Neural progenitor cell (in vitro differentiated cells): ENCODE results near the gene KRTAP10-4. TPM values are rescaled to one million over a fixed set of nuclear protein-coding genes. Genes with fewer than 3 reads are reported as not detected.
"Not testable (repeated sequence)": the region's sequence is repeated elsewhere in the genome, so short reads cannot be mapped to it uniquely, and the experiment has no call there.

ENCODE experiments used
- DNase-seq: peaks from one replicate; pipeline ENCODE4 v3.0.0-alpha.2; 2016; ENCODE audit warnings: low spot score
- H2AFZ ChIP-seq: fragments of 200-600 bp; sonication (generic); replicated peaks from 2 replicates; pipeline ENCODE4 v1.6.1; 2016; ENCODE audit warnings: antibody characterized with exemption
- H3F3A ChIP-seq: fragments of 200-600 bp; sonication (generic); 2 replicates; pipeline ENCODE4 v1.6.1; 2016; ENCODE audit warnings: antibody characterized with exemption, low read depth
- H3K27ac ChIP-seq: fragments of 200-600 bp; sonication (generic); 2 replicates; pipeline ENCODE4 v1.5.1; 2016; ENCODE audit warnings: mild to moderate bottlenecking
- H3K27me3 ChIP-seq: fragments of 200-600 bp; sonication (generic); 2 replicates; pipeline ENCODE4 v1.6.1; 2016; ENCODE audit warnings: mild to moderate bottlenecking, moderate library complexity
- H3K36me3 ChIP-seq: fragments of 200-600 bp; sonication (generic); 2 replicates; pipeline ENCODE4 v1.5.1; 2016
- H3K4me1 ChIP-seq: fragments of 200-600 bp; sonication (generic); 2 replicates; pipeline ENCODE4 v1.6.1; 2016; ENCODE audit warnings: mixed run types
- H3K4me2 ChIP-seq: fragments of 200-600 bp; sonication (generic); 2 replicates; pipeline ENCODE4 v1.6.1; 2016
- H3K4me3 ChIP-seq: fragments of 200-600 bp; sonication (generic); 2 replicates; pipeline ENCODE4 v1.5.1; 2016
- H3K79me2 ChIP-seq: fragments of 200-600 bp; sonication (generic); 2 replicates; pipeline ENCODE4 v1.6.1; 2016; ENCODE audit warnings: low read depth
- H3K9ac ChIP-seq: fragments of 200-600 bp; sonication (generic); 2 replicates; pipeline ENCODE4 v1.6.1; 2016
- H3K9me3 ChIP-seq: fragments of 200-600 bp; sonication (generic); 2 replicates; pipeline ENCODE4 v1.5.1; 2016; ENCODE audit warnings: low read depth
- H4K20me1 ChIP-seq: fragments of 200-600 bp; sonication (generic); 2 replicates; pipeline ENCODE4 v1.6.1; 2016; ENCODE audit warnings: low read depth
- H3K27ac Mint-ChIP-seq: 3 replicates; pipeline ENCODE4 v1.8.0; 2021; ENCODE audit warnings: mixed read lengths
- H3K27me3 Mint-ChIP-seq: 2 replicates; pipeline ENCODE4 v1.8.0; 2022; ENCODE audit warnings: low read depth, mild to moderate bottlenecking, inconsistent platforms, moderate library complexity, mixed read lengths; ENCODE audit not compliant: insufficient read depth
- H3K36me3 Mint-ChIP-seq: 3 replicates; pipeline ENCODE4 v1.8.0; 2021; ENCODE audit warnings: mixed read lengths
- H3K4me1 Mint-ChIP-seq: 3 replicates; pipeline ENCODE4 v1.8.0; 2021; ENCODE audit warnings: mixed read lengths
- H3K4me3 Mint-ChIP-seq: 3 replicates; pipeline ENCODE4 v1.8.0; 2021; ENCODE audit warnings: mild to moderate bottlenecking, moderate library complexity, mixed read lengths
- H3K9me3 Mint-ChIP-seq: 3 replicates; pipeline ENCODE4 v1.8.0; 2020; ENCODE audit warnings: mixed read lengths
- CTCF ChIP-seq: fragments of 200-600 bp; sonication (generic); IDR thresholded peaks from 2 replicates; pipeline ENCODE4 v1.5.1; 2017; ENCODE audit warnings: antibody characterized with exemption, mild to moderate bottlenecking
- EZH2 ChIP-seq: fragments of 200-600 bp; sonication (generic); IDR thresholded peaks from 2 replicates; pipeline ENCODE4 v1.6.1; 2017; ENCODE audit warnings: antibody characterized with exemption, mild to moderate bottlenecking, moderate library complexity
- EZH2phosphoT487 ChIP-seq: fragments of 200-600 bp; sonication (generic); IDR thresholded peaks from 2 replicates; pipeline ENCODE4 v1.6.1; 2017; ENCODE audit warnings: antibody characterized with exemption
- total RNA-seq: library from RNA; depleted of rRNA; stranded (reverse); fragments of >200 nt; gene quantifications from 2 replicates; pipeline ENCODE4 v1.2.3, GENCODE V29; 2015; ENCODE audit warnings: low replicate concordance

Gene KRTAP10-4, protein sequence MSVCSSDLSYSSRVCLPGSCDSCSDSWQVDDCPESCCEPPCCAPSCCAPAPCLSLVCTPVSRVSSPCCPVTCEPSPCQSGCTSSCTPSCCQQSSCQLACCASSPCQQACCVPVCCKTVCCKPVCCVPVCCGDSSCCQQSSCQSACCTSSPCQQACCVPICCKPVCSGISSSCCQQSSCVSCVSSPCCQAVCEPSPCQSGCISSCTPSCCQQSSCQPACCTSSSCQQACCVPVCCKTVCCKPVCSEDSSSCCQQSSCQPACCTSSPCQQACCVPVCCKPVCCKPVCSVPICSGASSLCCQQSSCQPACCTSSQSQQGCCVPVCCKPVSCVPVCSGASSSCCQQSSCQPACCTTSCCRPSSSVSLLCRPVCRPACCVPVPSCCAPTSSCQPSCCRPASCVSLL
- total RNA-seq, result not detected in 2 replicates

DNA sequence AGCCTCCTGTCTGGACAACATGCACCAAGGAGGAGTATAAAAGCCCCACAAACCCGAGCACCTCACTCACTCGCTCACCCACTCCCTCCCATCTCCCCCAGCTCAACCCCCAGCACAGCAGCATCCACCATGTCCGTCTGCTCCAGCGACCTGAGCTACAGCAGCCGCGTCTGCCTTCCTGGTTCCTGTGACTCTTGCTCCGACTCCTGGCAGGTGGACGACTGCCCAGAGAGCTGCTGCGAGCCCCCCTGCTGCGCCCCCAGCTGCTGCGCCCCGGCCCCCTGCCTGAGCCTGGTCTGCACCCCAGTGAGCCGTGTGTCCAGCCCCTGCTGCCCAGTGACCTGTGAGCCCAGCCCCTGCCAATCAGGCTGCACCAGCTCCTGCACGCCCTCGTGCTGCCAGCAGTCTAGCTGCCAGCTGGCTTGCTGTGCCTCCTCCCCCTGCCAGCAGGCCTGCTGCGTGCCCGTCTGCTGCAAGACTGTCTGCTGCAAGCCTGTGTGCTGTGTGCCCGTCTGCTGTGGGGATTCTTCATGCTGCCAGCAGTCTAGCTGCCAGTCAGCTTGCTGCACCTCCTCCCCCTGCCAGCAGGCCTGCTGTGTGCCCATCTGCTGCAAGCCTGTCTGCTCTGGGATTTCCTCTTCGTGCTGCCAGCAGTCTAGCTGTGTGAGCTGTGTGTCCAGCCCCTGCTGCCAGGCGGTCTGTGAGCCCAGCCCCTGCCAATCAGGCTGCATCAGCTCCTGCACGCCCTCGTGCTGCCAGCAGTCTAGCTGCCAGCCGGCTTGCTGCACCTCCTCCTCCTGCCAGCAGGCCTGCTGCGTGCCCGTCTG, at the start of gene KRTAP10-4:
Gene KRTAP10-4 (plus strand): TSS at position 100 of the 827 bp plus-strand sequence. CDS start 30 bp downstream, at position 130.
- not testable (repeated sequence) for H3K79me2 ChIP-seq, H3K4me1 Mint-ChIP-seq, H3K4me1 ChIP-seq, H3K9me3 ChIP-seq, H3K4me3 Mint-ChIP-seq, H2AFZ ChIP-seq, H3K27ac ChIP-seq, H3F3A ChIP-seq, H3K4me2 ChIP-seq, H3K9ac ChIP-seq, H4K20me1 ChIP-seq, DNase-seq, H3K36me3 ChIP-seq, H3K27me3 Mint-ChIP-seq, H3K36me3 Mint-ChIP-seq, H3K27me3 ChIP-seq, H3K4me3 ChIP-seq
- H3K27ac Mint-ChIP-seq, result peak within 1 kb of the TSS; percentile 35
- peaks cover 37% of the 10 kb centered on the region for H3K9me3 Mint-ChIP-seq

- no peak overlapping the region for H3K4me2 ChIP-seq
- TF ChIP-seq EZH2, result no peak
- TF ChIP-seq EZH2phosphoT487, result no peak
- TF ChIP-seq CTCF, result no peak
- H3K9me3 ChIP-seq, result no peaks in the 10 kb centered on the region
- no peak for DNase-seq
- H3K27me3 ChIP-seq, result no peaks in the 10 kb centered on the region
- Mint-ChIP-seq H3K4me3 (no peak overlapping the region), H3K27ac (no peak overlapping the region), H3K36me3 (no peaks in the 10 kb centered on the region), H3K27me3 (peaks cover 4% of the 10 kb centered on the region), H3K9me3 (no peaks in the 10 kb centered on the region), H3K4me1 (no peaks in the 10 kb centered on the region)
- no peaks in the 10 kb centered on the region for H3K79me2 ChIP-seq
- H3K27ac ChIP-seq, result no peak overlapping the region
- no peak overlapping the region for H3K4me3 ChIP-seq
- H3F3A ChIP-seq, result no peaks in the 10 kb centered on the region
- H3K4me1 ChIP-seq, result no peaks in the 10 kb centered on the region
- H3K9ac ChIP-seq, result no peak overlapping the region
- no peak overlapping the region for H2AFZ ChIP-seq
- no peaks in the 10 kb centered on the region for H3K36me3 ChIP-seq
- no peaks in the 10 kb centered on the region for H4K20me1 ChIP-seq
Measured at GRCh38 chr21:44524414-44525371, 48.8 kb upstream of the KRTAP10-4 start.

GRCh38 chr21:44525391-44526095, 48.0 kb upstream of the KRTAP10-4 start:
- H3K4me3 ChIP-seq, result no peak overlapping the region
- H3K27ac Mint-ChIP-seq, result no peak overlapping the region
- no peaks in the 10 kb centered on the region for H3K9me3 ChIP-seq
- H3K27me3 ChIP-seq, result no peaks in the 10 kb centered on the region
- H4K20me1 ChIP-seq, result no peaks in the 10 kb centered on the region
- H3K9me3 Mint-ChIP-seq, result no peaks in the 10 kb centered on the region
- no peak for DNase-seq
- no peaks in the 10 kb centered on the region for H3K4me1 Mint-ChIP-seq
- no peak overlapping the region for H3K4me2 ChIP-seq
- H3K36me3 ChIP-seq, result no peaks in the 10 kb centered on the region
- H2AFZ ChIP-seq, result no peak overlapping the region
- H3K4me3 Mint-ChIP-seq, result no peak overlapping the region
- H3K79me2 ChIP-seq, result no peaks in the 10 kb centered on the region
- no peak for TF ChIP-seq EZH2
- no peak for TF ChIP-seq EZH2phosphoT487
- TF ChIP-seq CTCF, result no peak
- no peak overlapping the region for H3K9ac ChIP-seq
- H3K27me3 Mint-ChIP-seq, result peaks cover 7% of the 10 kb centered on the region
- no peaks in the 10 kb centered on the region for H3F3A ChIP-seq
- H3K4me1 ChIP-seq, result no peaks in the 10 kb centered on the region
- H3K36me3 Mint-ChIP-seq, result no peaks in the 10 kb centered on the region
- H3K27ac ChIP-seq, result no peak overlapping the region
